Mesenchymal stem cell (in vitro differentiated cells and primary cell): ENCODE measurements around the gene CRB1.

ENCODE experiments used
- DNase-seq: peaks from one replicate; pipeline ENCODE4 v3.0.0-alpha.2; 2013
- H2AFZ ChIP-seq: one replicate; pipeline ENCODE4 v1.6.1; 2013; ENCODE audit warnings: low read depth, mild to moderate bottlenecking, control low read depth, inconsistent platforms, low read length, moderate library complexity
- H2AK5ac ChIP-seq: 2 replicates; pipeline ENCODE4 v1.6.1; 2013; ENCODE audit warnings: low read length, moderate library complexity, mild to moderate bottlenecking, inconsistent platforms; ENCODE audit not compliant: severe bottlenecking
- H2BK120ac ChIP-seq: one replicate; pipeline ENCODE4 v1.6.1; 2013; ENCODE audit warnings: low read depth, mild to moderate bottlenecking, inconsistent platforms, low read length, moderate library complexity
- H2BK12ac ChIP-seq, 2 experiments: one replicate each; pipeline ENCODE4 v1.6.1; 2013; ENCODE audit warnings: inconsistent platforms in 2 of 2, low read length in 2 of 2, mild to moderate bottlenecking in 2 of 2, moderate library complexity in 2 of 2, control low read depth in 1 of 2
- H2BK15ac ChIP-seq: one replicate; pipeline ENCODE4 v1.6.1; 2013; ENCODE audit warnings: mild to moderate bottlenecking, low read depth, inconsistent platforms; ENCODE audit not compliant: poor library complexity, severe bottlenecking
- H2BK5ac ChIP-seq: 2 replicates; pipeline ENCODE4 v1.6.1; 2013; ENCODE audit warnings: low read depth, mild to moderate bottlenecking, low read length, control low read depth, inconsistent platforms; ENCODE audit not compliant: poor library complexity, severe bottlenecking
- H3K14ac ChIP-seq, 2 experiments: one replicate each; pipeline ENCODE4 v1.6.1; 2013; ENCODE audit warnings: inconsistent platforms in 2 of 2, low read length in 2 of 2, control low read depth in 1 of 2, mild to moderate bottlenecking in 1 of 2, moderate library complexity in 1 of 2
- H3K18ac ChIP-seq, 2 experiments: one replicate each; pipeline ENCODE4 v1.6.1; 2013; ENCODE audit warnings: inconsistent platforms in 2 of 2, low read length in 2 of 2, control low read depth in 1 of 2, low read depth in 1 of 2, mild to moderate bottlenecking in 1 of 2
- H3K23ac ChIP-seq, 2 experiments: one replicate each; pipeline ENCODE4 v1.6.1; 2013; ENCODE audit warnings: inconsistent platforms in 2 of 2, low read length in 2 of 2, mild to moderate bottlenecking in 2 of 2, moderate library complexity in 2 of 2, control low read depth in 1 of 2
- H3K27ac ChIP-seq: 2 replicates; pipeline ENCODE4 v1.5.1; 2013; ENCODE audit warnings: mild to moderate bottlenecking, moderate library complexity, low read length, control low read depth, inconsistent platforms; ENCODE audit not compliant: poor library complexity, severe bottlenecking
- H3K27me3 ChIP-seq, 2 experiments: 2 replicates each; pipeline versions ENCODE4 v1.6.1 to v1.7.0; 2013; ENCODE audit warnings: low read length in 2 of 2, mild to moderate bottlenecking in 2 of 2, moderate library complexity in 2 of 2, control low read depth in 1 of 2, inconsistent platforms in 1 of 2; ENCODE audit not compliant: control insufficient read depth in 1 of 2, insufficient read depth in 1 of 2
- H3K36me3 ChIP-seq, 2 experiments: 2 replicates each; pipeline versions ENCODE4 v1.6.1 to v1.7.0; 2013; ENCODE audit warnings: low read length in 2 of 2, control low read depth in 1 of 2, inconsistent platforms in 1 of 2, low read depth in 1 of 2, mild to moderate bottlenecking in 1 of 2; ENCODE audit not compliant: insufficient read depth in 2 of 2, control insufficient read depth in 1 of 2
- H3K4ac ChIP-seq, 2 experiments: one replicate each; pipeline ENCODE4 v1.6.1; 2013; ENCODE audit warnings: inconsistent platforms in 2 of 2, low read length in 2 of 2, mild to moderate bottlenecking in 2 of 2, moderate library complexity in 2 of 2, control low read depth in 1 of 2, low read depth in 1 of 2
- H3K4me1 ChIP-seq: 2 replicates; pipeline ENCODE4 v1.6.1; 2013; ENCODE audit warnings: low read depth, low read length, control low read depth; ENCODE audit not compliant: control insufficient read depth, insufficient read depth
- H3K4me2 ChIP-seq: 2 replicates; pipeline ENCODE4 v1.6.1; 2013; ENCODE audit warnings: low read length, mild to moderate bottlenecking, inconsistent platforms; ENCODE audit not compliant: poor library complexity, severe bottlenecking
- H3K4me3 ChIP-seq, 2 experiments: 2 replicates each; pipeline versions ENCODE4 v1.5.1 to v1.7.0; 2013; ENCODE audit warnings: low read length in 2 of 2, mild to moderate bottlenecking in 2 of 2, control low read depth in 1 of 2, low read depth in 1 of 2; ENCODE audit not compliant: insufficient read depth in 1 of 2
- H3K79me1 ChIP-seq: replicated peaks from 2 replicates; pipeline ENCODE4 v1.6.1; 2013; ENCODE audit warnings: mild to moderate bottlenecking, control low read depth, low read length, inconsistent platforms; ENCODE audit not compliant: poor library complexity, severe bottlenecking
- H3K9ac ChIP-seq: 2 replicates; pipeline ENCODE4 v1.7.0; 2013; ENCODE audit warnings: mild to moderate bottlenecking, low read length, moderate library complexity
- H3K9me3 ChIP-seq: 2 replicates; pipeline ENCODE4 v1.7.0; 2013; ENCODE audit warnings: mild to moderate bottlenecking, low read length; ENCODE audit not compliant: control insufficient read depth
- H4K8ac ChIP-seq: one replicate; pipeline ENCODE4 v1.6.1; 2013; ENCODE audit warnings: inconsistent platforms, mild to moderate bottlenecking, low read length, moderate library complexity
- H4K91ac ChIP-seq: one replicate; pipeline ENCODE4 v1.6.1; 2013; ENCODE audit warnings: mild to moderate bottlenecking, low read length, inconsistent platforms
- WGBS: methylation state at CpG from one replicate; pipeline ENCODE4 v1.1.7; 2013; ENCODE audit warnings: mixed read lengths; 5-methylcytosine and 5-hydroxymethylcytosine counted together

Gene CRB1

DNA sequence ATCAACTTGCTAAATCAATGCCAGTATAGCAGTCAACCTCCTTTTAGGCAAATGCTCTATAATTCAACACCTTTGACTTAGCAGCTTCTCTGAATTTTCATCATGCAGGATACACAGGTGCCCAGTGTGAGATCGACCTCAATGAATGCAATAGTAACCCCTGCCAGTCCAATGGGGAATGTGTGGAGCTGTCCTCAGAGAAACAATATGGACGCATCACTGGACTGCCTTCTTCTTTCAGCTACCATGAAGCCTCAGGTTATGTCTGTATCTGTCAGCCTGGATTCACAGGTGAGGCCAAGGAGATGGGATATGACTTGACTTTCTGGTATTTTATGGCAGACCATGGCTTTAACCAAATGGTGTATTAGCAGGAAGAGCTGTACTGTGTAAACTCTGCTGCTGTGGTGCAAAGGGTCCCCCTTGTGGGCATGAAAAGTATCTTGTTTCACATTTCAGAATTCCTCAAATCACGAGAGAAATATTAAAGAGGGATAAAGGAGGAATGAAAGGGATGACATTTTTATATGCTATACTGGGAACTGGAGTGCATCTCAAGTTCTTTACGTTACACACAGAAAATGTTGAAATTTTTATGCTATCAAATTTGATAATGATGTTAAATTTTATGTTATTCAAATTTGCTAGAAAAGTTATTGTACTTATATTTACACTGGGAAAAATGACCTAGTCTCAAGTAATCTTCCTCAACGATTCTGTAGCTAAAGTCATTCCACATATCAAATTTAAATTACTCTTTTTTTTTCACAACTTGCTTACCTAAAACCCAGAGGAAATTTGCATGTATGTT, 88.9 kb downstream of the CRB1 start:
- Histone ChIP-seq H2BK120ac (no peak overlapping the region), H3K14ac (no peak overlapping the region), H3K18ac (no peak overlapping the region), H4K8ac (no peak overlapping the region), H3K9ac (no peak overlapping the region), H3K27me3 (no peaks in the 10 kb centered on the region), H3K4me2 (no peak overlapping the region), H2BK12ac (no peak overlapping the region), H2BK5ac (no peak overlapping the region), H2BK15ac (no peak overlapping the region), H3K4ac (no peak overlapping the region), H3K36me3 (no peaks in the 10 kb centered on the region), H2AFZ (no peak overlapping the region), H3K9me3 (no peaks in the 10 kb centered on the region), H2AK5ac (no peak overlapping the region), H3K79me1 (no peaks in the 10 kb centered on the region), H3K4me3 (no peak overlapping the region), H3K4me1 (no peaks in the 10 kb centered on the region), H4K91ac (no peak overlapping the region), H3K23ac (no peak overlapping the region), H3K27ac (no peak overlapping the region)
- DNase-seq: peak; percentile 63
- 79% methylated on average over 3 of the region's 5 CpGs for WGBS

DNA sequence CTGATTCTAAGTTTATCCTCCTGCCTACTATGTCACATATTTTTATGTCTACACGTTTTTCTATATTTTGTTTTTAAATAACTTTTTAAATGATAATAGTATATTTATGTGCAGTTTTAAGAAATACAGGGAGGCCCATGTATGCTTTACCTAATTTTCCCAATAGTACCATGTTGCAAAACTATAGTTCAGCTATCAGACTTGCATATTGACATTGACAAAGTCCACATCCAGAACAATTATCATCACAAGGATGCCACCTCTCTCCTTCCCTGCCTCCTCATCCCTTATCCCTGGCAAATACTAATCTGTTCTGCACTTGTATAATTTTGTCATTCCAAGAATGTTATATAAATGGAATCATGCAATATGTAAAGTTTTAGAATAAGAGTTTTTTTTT, 90.9 kb downstream of the CRB1 start:
- no peak overlapping the region for H4K8ac ChIP-seq
- no peaks in the 10 kb centered on the region for H3K36me3 ChIP-seq
- no peak overlapping the region for H3K14ac ChIP-seq
- H3K9me3 ChIP-seq: no peaks in the 10 kb centered on the region
- no peak overlapping the region for H2BK12ac ChIP-seq
- no peak overlapping the region for H2AFZ ChIP-seq
- no peak overlapping the region for H3K23ac ChIP-seq
- no peak for DNase-seq
- no peak overlapping the region for H2AK5ac ChIP-seq
- H3K4me2 ChIP-seq: no peak overlapping the region
- no peak overlapping the region for H2BK120ac ChIP-seq
- no peak overlapping the region for H2BK15ac ChIP-seq
- no peaks in the 10 kb centered on the region for H3K79me1 ChIP-seq
- H3K27ac ChIP-seq: no peak overlapping the region
- no peaks in the 10 kb centered on the region for H3K27me3 ChIP-seq
- H3K18ac ChIP-seq: no peak overlapping the region
- no CpG with 5 or more reads among the region's 1 CpG for WGBS
- H3K4me1 ChIP-seq: no peaks in the 10 kb centered on the region
- no peak overlapping the region for H3K4ac ChIP-seq
- no peak overlapping the region for H3K9ac ChIP-seq
- no peak overlapping the region for H4K91ac ChIP-seq
- no peak overlapping the region for H3K4me3 ChIP-seq
- no peak overlapping the region for H2BK5ac ChIP-seq

DNA sequence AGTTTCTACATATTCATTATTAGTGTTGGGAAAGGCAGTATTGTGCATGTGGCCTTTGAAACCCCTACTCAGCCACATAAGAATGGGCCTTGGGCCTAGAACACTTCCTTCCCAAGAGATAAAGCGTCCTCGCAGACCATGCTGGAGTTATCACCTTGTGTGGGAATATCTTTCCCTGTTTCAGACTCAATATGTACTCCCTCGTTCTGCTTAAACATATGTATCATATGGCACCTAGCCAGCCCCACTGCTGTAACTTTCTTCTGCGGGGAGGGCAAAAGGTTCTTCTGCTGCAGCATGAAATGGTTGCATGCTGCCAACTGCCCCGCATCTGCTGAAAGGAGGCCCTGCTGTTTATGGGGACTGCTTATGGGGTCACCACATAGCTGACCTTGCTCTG, 92.0 kb downstream of the CRB1 start:
- no peak for DNase-seq
- H2AFZ ChIP-seq: no peak overlapping the region
- no peak overlapping the region for H3K4me2 ChIP-seq
- no peak overlapping the region for H3K4ac ChIP-seq
- H3K4me3 ChIP-seq: no peak overlapping the region
- H2BK120ac ChIP-seq: no peak overlapping the region
- H3K4me1 ChIP-seq: no peaks in the 10 kb centered on the region
- H2BK5ac ChIP-seq: no peak overlapping the region
- H2BK12ac ChIP-seq: no peak overlapping the region
- H3K36me3 ChIP-seq: no peaks in the 10 kb centered on the region
- H4K8ac ChIP-seq: no peak overlapping the region
- H4K91ac ChIP-seq: no peak overlapping the region
- no peak overlapping the region for H3K14ac ChIP-seq
- no peaks in the 10 kb centered on the region for H3K27me3 ChIP-seq
- no peak overlapping the region for H3K27ac ChIP-seq
- 85% methylated on average over 5 of the region's 5 CpGs for WGBS
- H3K79me1 ChIP-seq: no peaks in the 10 kb centered on the region
- no peak overlapping the region for H2AK5ac ChIP-seq
- no peak overlapping the region for H2BK15ac ChIP-seq
- H3K23ac ChIP-seq: no peak overlapping the region
- H3K9me3 ChIP-seq: no peaks in the 10 kb centered on the region
- no peak overlapping the region for H3K18ac ChIP-seq
- no peak overlapping the region for H3K9ac ChIP-seq

DNA sequence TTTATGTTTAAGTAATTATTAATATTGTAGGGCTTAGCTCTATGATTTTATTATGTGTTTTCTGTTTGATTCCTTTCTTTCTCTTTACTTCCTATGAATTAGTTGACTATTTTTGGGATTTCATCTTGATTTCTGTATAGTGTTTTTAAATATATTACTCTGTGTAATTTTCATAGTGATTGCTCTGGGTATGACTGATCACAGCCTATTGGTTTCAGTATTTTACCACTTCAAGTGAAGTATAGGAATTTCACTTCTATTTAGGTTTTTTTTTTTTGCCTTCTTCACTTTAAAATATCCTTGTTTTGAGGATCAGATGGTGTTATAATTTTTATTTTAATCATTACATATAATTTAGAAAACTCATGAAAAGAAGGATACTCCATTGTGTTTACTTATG, 94.8 kb downstream of the CRB1 start:
- Histone ChIP-seq H2AK5ac (no peak overlapping the region), H3K14ac (no peak overlapping the region), H3K36me3 (no peaks in the 10 kb centered on the region), H3K4me2 (no peak overlapping the region), H3K23ac (no peak overlapping the region), H4K91ac (no peak overlapping the region), H2BK5ac (no peak overlapping the region), H3K79me1 (no peaks in the 10 kb centered on the region), H2AFZ (no peak overlapping the region), H3K27me3 (no peaks in the 10 kb centered on the region), H4K8ac (no peak overlapping the region), H2BK120ac (no peak overlapping the region), H3K18ac (no peak overlapping the region), H2BK12ac (no peak overlapping the region), H3K4me1 (no peaks in the 10 kb centered on the region), H3K27ac (no peak overlapping the region), H3K4ac (no peak overlapping the region), H2BK15ac (no peak overlapping the region), H3K4me3 (no peak overlapping the region), H3K9me3 (no peaks in the 10 kb centered on the region), H3K9ac (no peak overlapping the region)
- DNase-seq: no peak
